Measurements from ENCODE around the gene ANGPTL2. TPM values are rescaled to one million over a fixed set of nuclear protein-coding genes. Genes with fewer than 3 reads are reported as not detected.

The ANGPTL2 gene
- total and polyA plus RNA-seq, 9 of the 15 experiments (the other 6 are each of a cell fraction or from before 2014, with no cell fraction given): not detected

- no peak for TF ChIP-seq RCOR1 (IDR thresholded peaks at IDR 0.05; ENCODE audit: borderline replicate concordance in 1 of 2, low read depth in 2 of 2, low read length in 2 of 2)
- no peak for TF ChIP-seq GATAD2B (IDR thresholded peaks at IDR 0.05; ENCODE audit: borderline replicate concordance)
- no peak for TF ChIP-seq ZEB2 (IDR thresholded peaks at IDR 0.05)
- no peak for TF ChIP-seq POLR2AphosphoS2 (IDR thresholded peaks at IDR 0.05; ENCODE audit: low read length)
- TF ChIP-seq KAT7 (CRISPR knock-in tag; IDR thresholded peaks at IDR 0.05; ENCODE audit: borderline replicate concordance): no peak
- no peak for TF ChIP-seq CUX1 (CRISPR knock-in tag; IDR thresholded peaks at IDR 0.05)
- TF ChIP-seq ZNF551 (CRISPR knock-in tag; IDR thresholded peaks at IDR 0.05): no peak
- TF ChIP-seq ZNF384 (IDR thresholded peaks at IDR 0.05; ENCODE audit: low read depth, low read length): no peak
These were observed 21.6 kb upstream of the ANGPTL2 start (continued) for GRCh38 chr9:127143920-127144465.

Data from K562 (cell line).